K562 (cell line): ENCODE measurements around the gene WDR19. TPM values are rescaled to one million over a fixed set of nuclear protein-coding genes. Genes with fewer than 3 reads are reported as not detected.

Source experiments
- ATAC-seq: fragments of 200-7000 bp; cut with Tn5 transposase; 3 replicates; pipeline ENCODE4 v1.9.1; 2020; ENCODE audit warnings: moderate library complexity
- BruUV-seq: library from RNA; stranded (reverse); fragments of 400-500 nt; replicated peaks from 2 replicates; lab custom pipeline; 2021; lab: Mats Ljungman, UMichigan
- CTCF ChIA-PET: fragments of 300-600 bp; formaldehyde crosslinking; extraction: SDS; loops from one replicate; lab custom pipeline; 2021; ENCODE audit warnings: low intra/inter-chr PET ratio; lab: Yijun Ruan, JAX
- POLR2A ChIA-PET: fragments of 300-600, 350-650 bp; sonication (Branson Sonifier 250); formaldehyde crosslinking; extraction: SDS; loops from one replicate; lab custom pipeline; 2021; ENCODE audit warnings: antibody characterized with exemption, inconsistent platforms; lab: Yijun Ruan, JAX
- DNase-seq, 4 experiments: peaks; one replicate each; pipeline versions ENCODE4 v3.0.0 to v3.0.0-alpha.2; 2011 to 2018; ENCODE audit warnings: low spot score in 3 of 4, mixed read lengths in 3 of 4; ENCODE audit errors: extremely low read depth in 1 of 4
- FAIRE-seq: peaks from 2 replicates; lab custom pipeline; 2011; peaks lifted over from hg19 to GRCh38; lab: Jason Lieb, UNC
- H2AFZ ChIP-seq: 2 replicates; pipeline ENCODE4 v1.6.0; 2011; ENCODE audit warnings: low read depth, low read length, control low read depth, inconsistent platforms
- H3K27ac ChIP-seq: fragments of 200-600 bp; 3 replicates; pipeline ENCODE4 v1.8.0; 2011; ENCODE audit warnings: low read depth, mild to moderate bottlenecking, control low read depth, inconsistent platforms, low read length, moderate library complexity, mixed read lengths; ENCODE audit errors: extremely low read depth
- H3K27me3 ChIP-seq, 2 experiments: fragments of 300-600 bp in 1 of 2; 2 replicates in 1 of 2; 3 replicates in 1 of 2; pipeline versions ENCODE4 v1.6.0 to v1.8.0; 2011; ENCODE audit warnings: inconsistent platforms in 2 of 2, low read length in 2 of 2, mild to moderate bottlenecking in 1 of 2, mixed read lengths in 1 of 2, moderate library complexity in 1 of 2; ENCODE audit not compliant: control insufficient read depth in 2 of 2, insufficient read depth in 2 of 2
- H3K36me3 ChIP-seq: fragments of 300-600 bp; 3 replicates; pipeline ENCODE4 v1.8.0; 2011; ENCODE audit warnings: mild to moderate bottlenecking, low read length, inconsistent platforms; ENCODE audit not compliant: control insufficient read depth, insufficient read depth
- H3K4me1 ChIP-seq, 2 experiments: fragments of 200-600 bp in 1 of 2; replicated peaks in 1 of 2; 2 replicates in 1 of 2; 3 replicates in 1 of 2; pipeline versions ENCODE4 v1.5.1 to v1.8.0; 2011; ENCODE audit warnings: inconsistent platforms in 2 of 2, low read length in 2 of 2, mild to moderate bottlenecking in 1 of 2, mixed read lengths in 1 of 2, moderate library complexity in 1 of 2; ENCODE audit not compliant: control insufficient read depth in 2 of 2, insufficient read depth in 2 of 2
- H3K4me2 ChIP-seq: 2 replicates; pipeline ENCODE4 v1.6.1; 2011; ENCODE audit warnings: low read length, control low read depth, inconsistent platforms, mixed read lengths; ENCODE audit not compliant: insufficient read depth
- H3K4me3 ChIP-seq: fragments of 200-600 bp; sonication (generic), shearing (Covaris generic); 2 replicates; pipeline ENCODE4 v1.5.1; 2016; ENCODE audit warnings: control low read depth, inconsistent platforms
- H3K79me2 ChIP-seq: fragments of 200-600 bp; 3 replicates; pipeline ENCODE4 v1.8.0; 2011; ENCODE audit warnings: low read length, inconsistent platforms; ENCODE audit not compliant: control insufficient read depth, insufficient read depth
- H3K9ac ChIP-seq, 2 experiments: 2 replicates each; pipeline versions ENCODE4 v1.6.0 to v1.6.1; 2011; ENCODE audit warnings: low read depth in 2 of 2, low read length in 2 of 2, control low read depth in 1 of 2, inconsistent platforms in 1 of 2, mild to moderate bottlenecking in 1 of 2, mixed read lengths in 1 of 2; ENCODE audit not compliant: insufficient read depth in 1 of 2
- H3K9me1 ChIP-seq: one replicate; pipeline ENCODE4 v1.6.0; 2011; ENCODE audit warnings: inconsistent platforms, mild to moderate bottlenecking, low read length, moderate library complexity; ENCODE audit not compliant: control insufficient read depth, insufficient read depth
- H3K9me3 ChIP-seq: replicated peaks from 2 replicates; pipeline ENCODE4 v1.5.1; 2011; ENCODE audit warnings: low read depth, low read length, inconsistent platforms; ENCODE audit not compliant: control insufficient read depth, insufficient read depth
- H4K20me1 ChIP-seq: replicated peaks from 2 replicates; pipeline ENCODE4 v1.6.1; 2011; ENCODE audit warnings: low read length, inconsistent platforms, mixed read lengths; ENCODE audit not compliant: control insufficient read depth, insufficient read depth
- ATF1 ChIP-seq, 2 experiments: fragments of 450-650 bp in 1 of 2; IDR thresholded peaks; 2 replicates each; pipeline ENCODE4 v1.6.1; 2016; ENCODE audit warnings: missing compliant biosample characterization in 1 of 2, missing genetic modification characterization in 1 of 2
- BDP1 ChIP-seq: IDR thresholded peaks from 3 replicates; pipeline ENCODE4 v1.6.1; 2011; ENCODE audit not compliant: insufficient read length, insufficient read depth
- KAT8 ChIP-seq: fragments of 450-650 bp; IDR thresholded peaks from 2 replicates; pipeline ENCODE4 v1.6.1; 2016; ENCODE audit warnings: low read depth, mild to moderate bottlenecking
- MXI1 ChIP-seq: IDR thresholded peaks from 2 replicates; pipeline ENCODE4 v1.6.1; 2011; ENCODE audit warnings: low read depth, mild to moderate bottlenecking, improper control_type of control experiment, low read length
- OTX1 ChIP-seq: fragments of 450-650 bp; formaldehyde crosslinking; IDR thresholded peaks from 2 replicates; pipeline ENCODE4 v1.4.0; 2022; ENCODE audit warnings: mild to moderate bottlenecking
- PTTG1 ChIP-seq: fragments of 450-650 bp; IDR thresholded peaks from 2 replicates; pipeline ENCODE4 v1.6.1; 2016; ENCODE audit warnings: low read depth, mild to moderate bottlenecking, missing genetic modification characterization, missing compliant biosample characterization
- SAFB2 ChIP-seq: fragments of 200-400 bp; formaldehyde crosslinking; IDR thresholded peaks from 2 replicates; pipeline ENCODE4 v1.6.1; 2018; ENCODE audit warnings: borderline replicate concordance, low read length, low read depth, moderate library complexity; ENCODE audit not compliant: severe bottlenecking
- ZEB2 ChIP-seq: fragments of 450-650 bp; IDR thresholded peaks from 2 replicates; pipeline ENCODE4 v1.6.1; 2016
- ZNF507 ChIP-seq: conservative IDR thresholded peaks from 2 replicates; pipeline ENCODE4 v1.6.1; 2017; ENCODE audit warnings: missing genetic modification characterization, missing compliant biosample characterization
- WGBS: fragments of 100-300 bp; shearing (Covaris generic); methylation state at CpG from one replicate; pipeline ENCODE4 v1.1.6; 2016; ENCODE audit warnings: low coverage, mixed read lengths; ENCODE audit not compliant: insufficient coverage; ENCODE audit errors: missing lambda C conversion rate; 5-methylcytosine and 5-hydroxymethylcytosine counted together
- in situ Hi-C: fragments of 300-500 bp; cut with MboI; formaldehyde crosslinking; loops from 4 replicates; pipeline ENCODE4 v1.15.0; 2018; ENCODE audit warnings: inconsistent platforms, mixed read lengths
- intact Hi-C: fragments of 100-400 bp; cut with micrococcal nuclease; formaldehyde crosslinking; loops from 2 replicates; pipeline ENCODE4 v1.14.2; 2022
- polyA plus RNA-seq, 8 experiments: library from polyadenylated mRNA; depleted of rRNA in 4 of 8; stranded (reverse) in 5 of 8; unstranded in 3 of 8; fragments of >200 nt; fragmentation: Nextera tagmentation in 2 of 8; fragmentation: Illumina TruSeq in 1 of 8; extraction: Ambion mirVana in 2 of 8; extraction: Trizol in 1 of 8; gene quantifications; 2 replicates each; pipeline versions ENCODE4 v1.2.1 to v1.2.3, GENCODE V29; 2011 to 2014; ENCODE audit warnings: inconsistent platforms in 1 of 8, missing spikeins in 1 of 8
- total RNA-seq, 7 experiments: library from RNA; depleted of rRNA in 6 of 7; stranded (reverse); fragments of >200 nt in 6 of 7; fragmentation: Illumina TruSeq in 2 of 7; extraction: Trizol in 2 of 7; gene quantifications; 2 replicates each; pipeline versions ENCODE4 v1.2.1 to v1.2.3, GENCODE V29; 2011 to 2021; ENCODE audit warnings: low replicate concordance in 1 of 7
- TF ChIP-seq, protein P1 (sequence below), 2 experiments: fragments of 450-650 bp in 1 of 2; IDR thresholded peaks; 2 replicates each; pipeline ENCODE4 v1.6.1; 2011 to 2017; ENCODE audit warnings: low read depth in 2 of 2, antibody characterized with exemption in 1 of 2, borderline replicate concordance in 1 of 2, low read length in 1 of 2, mild to moderate bottlenecking in 1 of 2, mixed read lengths in 1 of 2; ENCODE audit not compliant: control insufficient read depth in 1 of 2
- TF ChIP-seq, protein P2 (sequence below), 2 experiments: fragments of 450-650 bp in 1 of 2; sonication (generic) in 1 of 2; formaldehyde crosslinking; conservative IDR thresholded peaks; 2 replicates each; pipeline versions ENCODE4 v1.4.0 to v1.8.1; 2020 to 2022; ENCODE audit warnings: mild to moderate bottlenecking in 1 of 2, missing genetic modification reagents in 1 of 2

WDR19 gene
- total and polyA plus RNA-seq, 9 of the 15 experiments (the other 6 are each of a cell fraction or from before 2014, with no cell fraction given) = 6.8 to 37.6 (median 11.2) TPM

DNA sequence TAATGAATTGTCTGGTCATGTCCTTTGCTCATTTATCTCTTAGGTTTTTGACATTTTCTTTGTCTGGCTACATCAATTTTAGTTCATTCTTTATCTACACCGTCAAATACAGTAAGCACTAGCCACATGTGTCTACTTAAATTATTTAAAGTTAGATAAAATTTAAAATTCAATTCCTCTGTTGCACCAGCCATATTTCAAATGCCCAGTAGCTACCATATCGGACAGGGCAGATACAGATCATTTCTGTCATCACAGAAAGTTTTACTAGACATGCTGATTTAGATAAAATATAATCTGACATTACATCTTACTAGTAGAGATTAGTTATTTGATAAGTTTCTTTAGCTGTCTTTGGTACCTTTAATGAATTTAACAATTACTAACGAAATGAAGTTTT, 61.1 kb downstream of the WDR19 start:
- DNase-seq (no peak), FAIRE-seq (no peak), ATAC-seq (no peak)
- no peak overlapping the region for H3K4me2 ChIP-seq
- WGBS = 49% methylated on average over 3 of the region's 3 CpGs
- no peak overlapping the region for H2AFZ ChIP-seq
- no peak overlapping the region for H3K27ac ChIP-seq
- H3K4me1 ChIP-seq = no peaks in the 10 kb centered on the region
- H3K9me1 ChIP-seq = no peaks in the 10 kb centered on the region
- no peaks in the 10 kb centered on the region for H3K9me3 ChIP-seq
- POLR2A ChIA-PET = interaction anchor here (0.7 kb wide), 1 partner anchor 196 kb away, joined by 3 read pairs; no protein-coding TSS in a partner anchor
- no peak overlapping the region for H3K4me3 ChIP-seq
- CTCF ChIA-PET = no interaction called here
- in situ Hi-C loops (no loop called here), intact Hi-C loops (no loop called here)
- no peaks in the 10 kb centered on the region for H4K20me1 ChIP-seq
- no TSS peak for BruUV-seq
- no peak overlapping the region for H3K9ac ChIP-seq
- no peaks in the 10 kb centered on the region for H3K27me3 ChIP-seq
- TF ChIP-seq KAT8 (no peak), ZNF507 (tag) (no peak), MXI1 (no peak), ATF1 (CRISPR knock-in tag; IDR thresholded peaks at IDR 0.05) (no peak), ATF1 (tag; IDR thresholded peaks at IDR 0.05) (no peak), OTX1 (CRISPR knock-in tag) (no peak), ZEB2 (no peak), PTTG1 (tag) (no peak), SAFB2 (no peak), BDP1 (no peak)
- TF ChIP-seq, protein P1, sequence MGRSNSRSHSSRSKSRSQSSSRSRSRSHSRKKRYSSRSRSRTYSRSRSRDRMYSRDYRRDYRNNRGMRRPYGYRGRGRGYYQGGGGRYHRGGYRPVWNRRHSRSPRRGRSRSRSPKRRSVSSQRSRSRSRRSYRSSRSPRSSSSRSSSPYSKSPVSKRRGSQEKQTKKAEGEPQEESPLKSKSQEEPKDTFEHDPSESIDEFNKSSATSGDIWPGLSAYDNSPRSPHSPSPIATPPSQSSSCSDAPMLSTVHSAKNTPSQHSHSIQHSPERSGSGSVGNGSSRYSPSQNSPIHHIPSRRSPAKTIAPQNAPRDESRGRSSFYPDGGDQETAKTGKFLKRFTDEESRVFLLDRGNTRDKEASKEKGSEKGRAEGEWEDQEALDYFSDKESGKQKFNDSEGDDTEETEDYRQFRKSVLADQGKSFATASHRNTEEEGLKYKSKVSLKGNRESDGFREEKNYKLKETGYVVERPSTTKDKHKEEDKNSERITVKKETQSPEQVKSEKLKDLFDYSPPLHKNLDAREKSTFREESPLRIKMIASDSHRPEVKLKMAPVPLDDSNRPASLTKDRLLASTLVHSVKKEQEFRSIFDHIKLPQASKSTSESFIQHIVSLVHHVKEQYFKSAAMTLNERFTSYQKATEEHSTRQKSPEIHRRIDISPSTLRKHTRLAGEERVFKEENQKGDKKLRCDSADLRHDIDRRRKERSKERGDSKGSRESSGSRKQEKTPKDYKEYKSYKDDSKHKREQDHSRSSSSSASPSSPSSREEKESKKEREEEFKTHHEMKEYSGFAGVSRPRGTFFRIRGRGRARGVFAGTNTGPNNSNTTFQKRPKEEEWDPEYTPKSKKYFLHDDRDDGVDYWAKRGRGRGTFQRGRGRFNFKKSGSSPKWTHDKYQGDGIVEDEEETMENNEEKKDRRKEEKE (IDR thresholded peaks at IDR 0.05; ENCODE audit: borderline replicate concordance in 1 of 2, control insufficient read depth in 1 of 2, low read depth in 2 of 2, low read length in 1 of 2) = no peak
- TF ChIP-seq, protein P2, sequence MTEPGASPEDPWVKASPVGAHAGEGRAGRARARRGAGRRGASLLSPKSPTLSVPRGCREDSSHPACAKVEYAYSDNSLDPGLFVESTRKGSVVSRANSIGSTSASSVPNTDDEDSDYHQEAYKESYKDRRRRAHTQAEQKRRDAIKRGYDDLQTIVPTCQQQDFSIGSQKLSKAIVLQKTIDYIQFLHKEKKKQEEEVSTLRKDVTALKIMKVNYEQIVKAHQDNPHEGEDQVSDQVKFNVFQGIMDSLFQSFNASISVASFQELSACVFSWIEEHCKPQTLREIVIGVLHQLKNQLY (CRISPR knock-in tag; conservative IDR thresholded peaks at IDR 0.05) = no peak
- no peaks in the 10 kb centered on the region for H3K79me2 ChIP-seq
- no peaks in the 10 kb centered on the region for H3K36me3 ChIP-seq
